Ishikawa (cell line): ENCODE measurements around the gene ANKRD28.

Experiments
- CEBPB ChIP-seq: IDR thresholded peaks from 2 replicates; pipeline ENCODE4 v1.6.1; 2012
- CREB1 ChIP-seq: IDR thresholded peaks from 2 replicates; pipeline ENCODE4 v1.6.1; 2012; ENCODE audit warnings: low read depth
- EGR1 ChIP-seq: IDR thresholded peaks from 2 replicates; pipeline ENCODE4 v1.6.1; 2012
- EP300 ChIP-seq: IDR thresholded peaks from 2 replicates; pipeline ENCODE4 v1.6.1; 2012; ENCODE audit warnings: borderline replicate concordance
- FOXM1 ChIP-seq: IDR thresholded peaks from 2 replicates; pipeline ENCODE4 v1.6.1; 2012; ENCODE audit warnings: low read depth, borderline replicate concordance
- NFIC ChIP-seq: IDR thresholded peaks from 2 replicates; pipeline ENCODE4 v1.6.1; 2012
- RAD21 ChIP-seq: IDR thresholded peaks from 2 replicates; pipeline ENCODE4 v1.6.1; 2012; ENCODE audit warnings: low read depth
- REST ChIP-seq: IDR thresholded peaks from 2 replicates; pipeline ENCODE4 v1.6.1; 2012; ENCODE audit warnings: low read depth, mild to moderate bottlenecking
- TAF1 ChIP-seq: IDR thresholded peaks from 2 replicates; pipeline ENCODE4 v1.6.1; 2012; ENCODE audit warnings: low read depth, mild to moderate bottlenecking
- TCF12 ChIP-seq: IDR thresholded peaks from 2 replicates; pipeline ENCODE4 v1.6.1; 2012; ENCODE audit warnings: low read depth
- TEAD4 ChIP-seq: IDR thresholded peaks from 2 replicates; pipeline ENCODE4 v1.6.1; 2012
- YY1 ChIP-seq: IDR thresholded peaks from 2 replicates; pipeline ENCODE4 v1.6.1; 2012; ENCODE audit warnings: low read depth
- ZBTB7A ChIP-seq: IDR thresholded peaks from 2 replicates; pipeline ENCODE4 v1.6.1; 2012; ENCODE audit warnings: low read depth
- TF ChIP-seq, protein P1 (sequence below): IDR thresholded peaks from 2 replicates; pipeline ENCODE4 v1.6.1; 2012
- TF ChIP-seq, protein P2 (sequence below): IDR thresholded peaks from 2 replicates; pipeline ENCODE4 v1.6.1; 2012

ANKRD28 gene

GRCh38 chr3:15844889-15845288 is 47.1 kb upstream of the ANKRD28 start:
- TF ChIP-seq CREB1 = no peak
- no peak for TF ChIP-seq REST
- TF ChIP-seq TCF12 = no peak
- TF ChIP-seq CEBPB = no peak
- TF ChIP-seq RAD21 = no peak
- TF ChIP-seq YY1 = no peak
- TF ChIP-seq, protein P1, sequence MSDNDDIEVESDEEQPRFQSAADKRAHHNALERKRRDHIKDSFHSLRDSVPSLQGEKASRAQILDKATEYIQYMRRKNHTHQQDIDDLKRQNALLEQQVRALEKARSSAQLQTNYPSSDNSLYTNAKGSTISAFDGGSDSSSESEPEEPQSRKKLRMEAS = no peak

GRCh38 chr3:15839568-15839967 is 41.8 kb upstream of the ANKRD28 start:
- TF ChIP-seq FOXM1 (no peak), RAD21 (no peak), REST (no peak), NFIC (no peak), TEAD4 (no peak)
- TF ChIP-seq, protein P2, sequence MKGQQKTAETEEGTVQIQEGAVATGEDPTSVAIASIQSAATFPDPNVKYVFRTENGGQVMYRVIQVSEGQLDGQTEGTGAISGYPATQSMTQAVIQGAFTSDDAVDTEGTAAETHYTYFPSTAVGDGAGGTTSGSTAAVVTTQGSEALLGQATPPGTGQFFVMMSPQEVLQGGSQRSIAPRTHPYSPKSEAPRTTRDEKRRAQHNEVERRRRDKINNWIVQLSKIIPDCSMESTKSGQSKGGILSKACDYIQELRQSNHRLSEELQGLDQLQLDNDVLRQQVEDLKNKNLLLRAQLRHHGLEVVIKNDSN = no peak
- TF ChIP-seq, protein P1 = no peak

DNA sequence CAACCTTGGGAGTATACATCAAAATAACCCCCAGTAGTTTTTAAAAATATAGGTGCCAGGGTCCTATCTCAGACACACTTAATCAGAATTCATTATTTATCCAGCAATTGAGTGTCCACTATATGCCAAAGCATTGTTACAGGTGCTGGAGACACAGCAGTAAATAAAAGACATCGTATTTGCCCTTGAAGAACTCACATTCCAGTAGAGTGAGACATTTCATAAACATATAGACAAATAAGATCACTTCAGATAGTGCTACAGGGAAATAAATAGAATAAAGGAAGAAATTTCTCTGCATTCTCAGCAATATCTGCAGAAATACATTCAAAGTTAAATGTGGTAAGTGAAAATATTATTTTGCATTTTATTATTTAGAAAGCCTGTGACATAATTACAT is 34.1 kb upstream of the ANKRD28 start:
- TF ChIP-seq REST (no peak), RAD21 (no peak), CREB1 (no peak), EGR1 (no peak), YY1 (no peak), CEBPB (no peak), TEAD4 (no peak), TAF1 (no peak), EP300 (no peak), NFIC (no peak), ZBTB7A (no peak), TCF12 (no peak), FOXM1 (no peak)
- TF ChIP-seq, protein P1 = no peak
- TF ChIP-seq, protein P2 = no peak

GRCh38 chr3:15825016-15825415 is 27.2 kb upstream of the ANKRD28 start:
- TF ChIP-seq EGR1 = no peak
- TF ChIP-seq, protein P2 = no peak
- TF ChIP-seq TAF1 = no peak

- no peak for TF ChIP-seq RAD21
- TF ChIP-seq, protein P2 = no peak
- no peak for TF ChIP-seq EGR1
- TF ChIP-seq TCF12 = no peak
- no peak for TF ChIP-seq CREB1
- no peak for TF ChIP-seq TAF1
- TF ChIP-seq ZBTB7A = no peak
- no peak for TF ChIP-seq TEAD4
- TF ChIP-seq CEBPB = no peak
- no peak for TF ChIP-seq EP300
- no peak for TF ChIP-seq NFIC
- TF ChIP-seq FOXM1 = no peak
- TF ChIP-seq YY1 = no peak
- no peak for TF ChIP-seq REST
Observed at GRCh38 chr3:15823092-15823491, 25.3 kb upstream of the ANKRD28 start.
